Forelimb muscle (tissue), 1 donor: ENCODE results near the gene MARCHF10. TPM values are rescaled to one million over a fixed set of nuclear protein-coding genes. Genes with fewer than 3 reads are reported as not detected.

Source experiments
- DNase-seq: peaks from one replicate; pipeline ENCODE4 v3.0.0-alpha.2; 2013; ENCODE audit warnings: low read depth
- polyA plus RNA-seq: library from polyadenylated mRNA; unstranded; fragments of 120-200 nt; gene quantifications from one replicate; pipeline ENCODE4 v1.2.1, GENCODE V29; 2013; ENCODE audit not compliant: insufficient read length

Gene MARCHF10
- polyA plus RNA-seq, 1 donor = 0.77 TPM

DNA sequence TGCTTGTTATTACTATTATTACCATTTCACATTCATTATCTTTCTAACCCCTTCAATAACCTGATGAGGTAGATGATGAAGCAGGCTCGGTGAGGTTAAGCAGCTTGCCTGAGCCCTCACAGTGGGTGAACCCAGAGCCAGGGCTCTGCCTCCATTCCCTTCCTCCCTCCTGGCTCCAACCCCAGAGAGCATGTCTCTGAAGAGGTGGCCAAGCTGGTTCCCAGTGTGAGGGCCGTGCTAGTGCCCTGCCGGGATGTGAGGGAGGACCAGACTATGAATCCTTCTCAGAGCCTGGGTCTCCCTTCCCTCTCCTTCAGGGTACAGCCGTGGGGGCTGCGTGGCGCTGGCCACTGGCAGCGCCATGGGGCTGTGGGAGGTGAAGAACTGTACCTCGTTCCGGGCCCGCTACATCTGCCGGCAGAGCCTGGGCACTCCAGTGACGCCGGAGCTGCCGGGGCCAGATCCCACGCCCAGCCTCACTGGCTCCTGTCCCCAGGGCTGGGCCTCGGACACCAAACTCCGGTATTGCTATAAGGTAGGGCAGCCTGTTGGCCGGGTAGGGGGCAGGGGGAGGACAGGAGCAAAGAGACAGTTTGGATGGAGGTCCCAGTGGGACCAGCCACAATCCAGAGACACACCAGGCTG is 131.0 kb downstream of the MARCHF10 start:
- no peak for DNase-seq

DNA sequence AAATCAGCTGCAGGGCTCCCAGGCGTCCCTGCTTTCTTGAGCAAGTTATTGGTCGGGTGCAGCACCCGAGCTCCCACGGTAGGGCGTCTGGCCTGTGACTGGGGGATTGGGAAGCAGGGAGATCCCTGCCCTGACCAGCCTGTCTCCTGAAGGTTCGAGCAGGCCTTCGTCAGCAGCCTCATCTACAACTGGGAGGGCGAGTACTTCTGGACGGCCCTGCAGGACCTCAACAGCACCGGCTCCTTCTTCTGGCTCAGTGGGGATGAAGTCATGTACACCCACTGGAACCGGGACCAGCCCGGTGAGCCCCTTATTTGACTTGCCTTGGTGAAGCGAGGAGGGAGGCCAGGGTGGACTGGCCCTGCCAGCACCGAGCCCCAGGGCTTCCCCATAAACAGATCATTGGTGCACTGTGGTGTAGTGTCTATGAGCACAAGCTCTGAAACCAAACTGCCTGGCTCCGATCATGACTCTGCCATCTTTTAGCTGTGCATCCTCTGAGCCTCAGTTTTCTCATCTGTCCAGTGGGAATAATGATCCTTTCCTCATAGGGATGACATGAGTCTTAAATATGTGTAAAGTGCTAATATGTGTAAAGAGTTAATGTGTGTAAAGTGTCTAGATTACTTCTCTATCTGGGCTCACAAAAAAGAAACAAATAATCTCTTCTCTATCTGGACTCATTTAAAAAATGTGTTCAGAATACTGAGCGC is 131.7 kb downstream of the MARCHF10 start:
- no peak for DNase-seq

DNA sequence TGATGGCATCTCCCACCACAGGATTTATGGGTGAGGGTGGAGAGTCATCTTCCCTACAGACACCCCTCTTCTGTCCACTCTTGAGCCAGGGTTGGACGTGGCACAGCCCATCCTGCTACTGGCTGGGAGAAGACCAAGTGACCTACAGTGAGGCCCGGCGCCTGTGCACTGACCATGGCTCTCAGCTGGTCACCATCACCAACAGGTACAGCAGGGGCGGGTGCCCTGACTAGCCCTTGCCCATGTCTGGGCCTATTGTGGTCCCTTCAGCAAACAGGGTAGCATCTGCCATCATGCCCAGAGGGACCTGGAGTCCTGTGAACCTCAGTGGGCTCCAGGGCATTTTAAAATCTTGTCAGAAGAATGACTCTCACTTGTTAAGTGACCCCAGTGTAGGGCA is 132.4 kb downstream of the MARCHF10 start:
- DNase-seq = no peak

DNA sequence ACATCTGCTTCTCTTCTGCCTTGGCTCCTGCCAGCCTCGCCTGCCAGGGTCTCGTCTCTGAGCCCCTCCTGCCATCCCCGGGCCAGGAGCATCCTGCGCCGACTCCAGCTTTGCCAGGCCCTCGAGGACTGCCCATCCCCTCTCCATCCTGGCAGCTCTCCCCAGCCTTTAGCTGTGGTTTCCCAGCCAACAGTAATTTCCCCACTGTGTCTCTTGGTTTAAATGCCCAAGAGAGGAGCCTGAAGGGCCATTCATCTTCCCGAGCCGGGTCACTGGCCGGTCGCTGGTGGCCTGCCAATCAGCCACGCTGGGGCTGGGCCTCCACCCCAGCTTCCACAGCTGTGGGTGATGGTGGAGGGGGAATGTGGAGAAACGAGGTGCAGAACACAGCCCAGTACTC is 132.9 kb downstream of the MARCHF10 start:
- DNase-seq = no peak

DNA sequence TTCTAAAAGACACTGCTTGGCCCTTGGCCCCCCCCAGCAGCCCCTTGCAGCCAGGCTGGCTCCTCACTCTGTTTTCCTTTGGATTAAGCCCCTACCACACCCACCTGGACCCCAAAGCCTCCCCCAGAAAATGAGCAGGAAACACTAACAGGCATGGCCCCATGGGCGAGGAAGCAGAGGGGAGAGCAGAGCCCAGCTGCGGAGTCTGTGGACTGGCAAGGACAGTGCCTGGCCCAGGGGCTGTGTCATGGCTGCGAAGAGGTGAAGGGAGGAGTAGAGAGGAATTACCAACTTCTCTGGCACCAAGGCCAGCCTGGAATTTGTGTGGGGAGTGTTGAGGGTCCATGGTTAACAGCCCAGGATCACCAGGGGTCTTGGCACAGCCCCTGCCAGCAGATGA is 133.3 kb downstream of the MARCHF10 start:
- DNase-seq = no peak

DNA sequence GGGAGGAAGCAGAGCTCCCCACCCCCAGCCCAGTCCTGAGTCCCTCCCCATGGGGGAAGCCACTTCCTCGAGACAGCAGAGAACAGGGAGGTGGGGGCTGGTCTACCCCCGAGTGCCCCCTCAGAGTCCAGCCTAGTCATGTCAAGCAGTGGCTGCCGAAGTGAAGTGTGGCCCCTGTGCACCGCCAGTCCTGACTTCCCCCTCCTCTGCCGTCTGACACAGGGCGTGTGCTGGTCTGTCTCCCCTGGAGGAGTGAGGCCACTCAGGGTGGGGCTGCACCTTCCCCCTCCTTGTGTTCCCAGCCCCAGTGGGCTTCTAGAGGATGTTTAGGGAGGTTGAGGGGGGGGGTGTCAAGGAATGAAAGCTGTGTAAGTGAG is 133.8 kb downstream of the MARCHF10 start:
- DNase-seq = no peak

DNA sequence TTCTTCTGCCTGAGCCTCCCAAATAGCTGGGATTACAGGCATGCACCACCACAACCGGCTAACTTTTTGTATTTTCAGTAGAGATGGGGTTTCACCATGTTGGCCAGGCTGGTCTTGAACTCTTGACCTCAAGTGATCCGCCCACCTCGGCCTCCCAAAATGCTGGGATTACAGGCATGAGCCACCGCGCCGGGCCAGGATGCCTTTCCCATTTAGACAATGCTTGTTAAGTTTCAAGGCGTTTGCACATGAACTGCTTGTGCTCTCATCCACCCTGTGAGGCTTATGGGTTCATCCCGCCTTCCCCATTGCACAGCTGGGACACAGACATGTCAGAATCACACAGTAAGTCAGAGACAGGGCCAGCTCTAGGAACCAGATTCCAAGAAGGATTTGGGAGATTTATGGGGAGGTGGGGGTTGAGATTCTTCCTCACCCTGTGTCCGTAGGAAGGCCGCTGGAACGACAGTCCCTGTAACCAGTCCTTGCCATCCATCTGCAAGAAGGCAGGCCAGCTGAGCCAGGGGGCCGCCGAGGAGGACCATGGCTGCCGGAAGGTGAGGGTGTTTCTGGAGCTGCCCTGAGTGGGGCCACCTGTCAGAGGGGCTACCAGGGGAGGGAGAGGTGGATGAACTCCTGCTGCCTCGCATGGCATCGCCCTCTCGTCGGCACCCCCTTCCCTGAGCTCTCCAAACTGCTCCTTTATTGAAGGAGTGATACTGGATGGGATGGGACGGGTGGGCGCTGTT is 134.3 kb downstream of the MARCHF10 start:
- no peak for DNase-seq

DNA sequence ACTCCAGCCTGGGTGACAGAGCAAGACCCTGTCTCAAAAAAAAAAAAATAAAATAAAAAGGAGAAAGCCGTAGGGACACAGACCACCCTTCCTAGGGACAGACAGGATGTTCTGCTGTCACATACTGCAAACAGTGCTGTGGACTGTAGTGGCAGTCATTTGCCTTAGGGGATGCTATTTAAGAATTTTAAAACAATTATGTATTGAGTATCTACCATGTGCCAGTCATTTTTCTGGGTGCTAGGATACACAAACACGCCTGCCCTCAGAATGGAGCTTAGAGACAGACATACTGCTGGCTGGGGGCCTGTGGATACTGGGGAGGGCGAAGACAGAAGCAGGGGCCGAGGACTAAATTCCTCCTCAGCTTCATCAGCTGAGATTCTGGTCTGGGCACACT is 135.2 kb downstream of the MARCHF10 start:
- no peak for DNase-seq

DNA sequence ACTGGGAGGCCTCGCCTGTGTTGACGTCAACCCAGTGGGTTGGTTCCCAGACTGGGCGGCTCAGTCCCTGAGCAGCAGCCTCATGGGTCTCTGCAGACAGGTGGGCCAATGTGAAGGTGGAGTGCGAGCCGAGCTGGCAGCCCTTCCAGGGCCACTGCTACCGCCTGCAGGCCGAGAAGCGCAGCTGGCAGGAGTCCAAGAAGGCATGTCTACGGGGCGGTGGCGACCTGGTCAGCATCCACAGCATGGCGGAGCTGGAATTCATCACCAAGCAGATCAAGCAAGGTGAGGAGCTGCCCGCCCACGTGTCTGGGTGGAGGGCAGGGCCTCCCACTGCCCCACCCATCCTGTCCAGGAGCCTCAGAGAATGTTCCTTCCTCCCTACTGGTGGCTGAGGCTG is 136.6 kb downstream of the MARCHF10 start:
- no peak for DNase-seq

DNA sequence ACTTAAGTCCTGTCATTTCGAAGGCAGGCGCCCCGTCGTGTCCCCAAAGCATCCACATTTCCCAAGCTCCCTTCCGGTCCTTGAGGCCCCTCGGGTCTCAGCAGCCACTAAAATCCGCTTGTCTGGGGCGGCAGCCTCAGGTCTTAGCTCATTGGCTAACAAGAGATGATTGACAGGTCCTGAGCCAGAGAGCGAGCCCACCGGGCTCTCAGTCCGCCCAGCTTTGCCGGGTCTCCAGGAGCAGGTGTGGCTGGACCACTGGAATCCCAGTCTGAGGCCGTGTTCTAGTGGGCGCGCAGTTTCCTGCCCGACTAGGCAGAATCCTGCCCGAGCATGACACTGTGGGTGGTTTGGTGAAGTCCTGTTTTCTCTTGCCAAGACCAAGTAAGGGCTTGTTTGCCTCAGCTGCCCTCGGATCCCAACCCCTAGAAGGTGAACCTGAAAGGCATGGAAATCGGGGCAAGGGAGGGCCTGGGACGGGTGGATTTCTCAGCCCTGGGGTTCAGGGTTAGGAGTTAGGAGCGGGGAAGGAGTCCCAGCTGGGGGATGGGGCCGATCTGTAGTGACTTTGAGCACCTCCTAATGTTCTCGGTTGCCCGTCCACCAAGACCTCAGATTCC is 137.8 kb downstream of the MARCHF10 start:
- DNase-seq = no peak

DNA sequence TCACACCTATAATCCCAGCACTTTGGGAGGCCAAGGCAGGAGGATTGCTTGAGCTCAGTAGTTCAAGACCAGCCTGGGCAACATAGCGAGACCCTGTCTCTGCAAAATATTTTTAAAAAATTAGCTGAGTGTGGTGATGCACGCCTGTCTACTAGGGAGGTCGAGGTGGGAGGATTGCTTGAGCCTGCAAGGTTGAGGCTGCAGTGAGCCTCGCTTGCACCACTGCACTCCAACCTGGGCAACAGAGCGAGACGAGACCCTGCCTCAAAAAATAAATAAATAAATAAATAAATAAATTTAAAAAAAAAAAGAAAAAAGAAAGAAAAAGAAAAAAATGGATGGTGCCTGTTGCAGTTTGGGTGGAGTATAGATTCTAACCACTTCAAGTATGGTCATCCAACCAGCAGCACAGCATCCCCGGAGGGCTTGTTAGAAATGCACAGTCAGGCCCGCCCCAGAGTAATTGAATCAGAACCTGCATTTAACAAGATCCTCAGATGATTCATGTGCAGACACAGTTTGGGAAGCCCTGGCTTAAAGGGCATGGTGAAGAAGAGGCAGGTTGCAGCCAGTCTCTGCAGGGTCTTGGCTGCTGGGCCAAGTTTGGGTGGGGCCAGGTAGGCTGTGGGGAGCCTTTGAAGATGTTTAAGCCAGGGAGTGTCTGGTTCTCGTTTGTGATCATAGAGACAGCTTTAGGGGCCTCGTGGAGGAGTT is 139.9 kb downstream of the MARCHF10 start:
- no peak for DNase-seq

DNA sequence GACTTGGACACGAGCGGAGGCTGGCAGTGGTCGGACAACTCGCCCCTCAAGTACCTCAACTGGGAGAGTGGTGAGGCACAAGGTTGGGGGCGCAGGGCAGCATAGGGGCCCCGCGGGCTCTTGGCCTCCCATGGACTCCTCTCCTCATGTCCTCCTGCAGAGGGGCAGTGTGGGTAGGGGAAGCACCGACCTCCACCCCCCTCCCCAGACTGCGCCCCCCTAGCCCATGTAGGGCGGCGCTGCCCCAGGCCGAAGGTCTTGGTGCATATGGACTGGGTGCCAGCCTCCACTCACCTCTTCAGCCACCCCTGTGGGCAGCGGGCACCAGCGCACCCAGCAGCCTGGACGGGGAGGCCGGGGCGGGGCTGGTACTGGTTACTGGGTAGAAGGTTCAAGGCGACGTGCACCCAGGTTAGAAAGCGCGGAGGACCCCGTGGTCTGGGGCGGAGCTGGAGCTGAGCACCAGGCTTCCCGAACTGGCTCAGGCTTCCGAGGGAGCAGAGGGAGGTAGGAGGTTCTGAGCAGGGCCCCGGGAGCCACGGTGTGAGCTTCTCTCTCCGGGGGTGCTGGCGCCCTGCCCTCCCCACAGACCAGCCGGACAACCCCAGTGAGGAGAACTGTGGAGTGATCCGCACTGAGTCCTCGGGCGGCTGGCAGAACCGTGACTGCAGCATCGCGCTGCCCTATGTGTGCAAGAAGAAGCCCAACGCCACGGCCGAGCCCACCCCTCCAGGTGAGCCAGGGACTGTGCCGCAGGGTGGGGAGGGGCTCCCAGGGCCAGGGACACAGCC is 141.1 kb downstream of the MARCHF10 start:
- no peak for DNase-seq

DNA sequence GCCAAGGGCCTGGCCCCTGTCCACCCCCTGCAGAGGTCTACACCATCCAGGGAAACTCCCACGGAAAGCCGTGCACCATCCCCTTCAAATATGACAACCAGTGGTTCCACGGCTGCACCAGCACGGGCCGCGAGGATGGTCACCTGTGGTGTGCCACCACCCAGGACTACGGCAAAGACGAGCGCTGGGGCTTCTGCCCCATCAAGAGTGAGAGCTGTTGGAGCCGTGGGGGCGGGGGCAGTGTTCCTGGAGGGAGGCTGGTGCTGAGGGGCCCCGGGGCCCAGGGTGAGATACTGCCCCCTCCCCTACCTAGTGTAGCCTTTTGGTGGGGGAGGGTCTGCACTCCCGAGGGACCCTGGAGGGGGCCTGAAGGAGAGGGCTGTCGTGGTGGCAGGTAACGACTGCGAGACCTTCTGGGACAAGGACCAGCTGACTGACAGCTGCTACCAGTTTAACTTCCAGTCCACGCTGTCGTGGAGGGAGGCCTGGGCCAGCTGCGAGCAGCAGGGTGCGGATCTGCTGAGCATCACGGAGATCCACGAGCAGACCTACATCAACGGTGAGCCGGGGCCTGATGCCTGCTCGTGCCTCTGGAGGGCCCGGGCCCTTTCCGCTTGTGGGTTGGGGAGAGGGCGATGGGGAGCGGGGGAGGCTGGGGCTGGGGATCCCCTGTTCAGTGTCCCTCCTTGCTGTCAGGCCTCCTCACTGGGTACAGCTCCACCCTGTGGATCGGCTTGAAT is 141.9 kb downstream of the MARCHF10 start:
- DNase-seq = no peak

DNA sequence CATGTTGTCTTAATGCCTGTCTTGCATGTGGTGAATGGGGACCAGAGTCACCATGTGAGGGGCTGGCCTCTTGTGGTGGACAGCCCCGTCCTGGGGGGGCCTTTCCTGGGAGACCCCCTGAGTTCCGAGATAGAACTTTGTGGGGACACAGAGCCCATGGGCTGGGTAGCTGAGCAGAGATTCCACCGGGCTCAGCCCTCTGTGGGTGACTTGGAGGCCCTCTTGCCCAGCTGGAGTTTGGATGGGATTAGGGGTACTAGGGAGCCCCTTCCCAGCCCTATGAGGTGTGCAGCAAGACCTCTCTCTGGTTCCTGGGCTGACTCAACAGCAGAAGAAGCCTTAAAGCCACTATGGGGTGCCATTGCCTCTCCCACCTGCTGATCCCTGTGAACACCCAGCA is 142.5 kb downstream of the MARCHF10 start:
- no peak for DNase-seq

DNA sequence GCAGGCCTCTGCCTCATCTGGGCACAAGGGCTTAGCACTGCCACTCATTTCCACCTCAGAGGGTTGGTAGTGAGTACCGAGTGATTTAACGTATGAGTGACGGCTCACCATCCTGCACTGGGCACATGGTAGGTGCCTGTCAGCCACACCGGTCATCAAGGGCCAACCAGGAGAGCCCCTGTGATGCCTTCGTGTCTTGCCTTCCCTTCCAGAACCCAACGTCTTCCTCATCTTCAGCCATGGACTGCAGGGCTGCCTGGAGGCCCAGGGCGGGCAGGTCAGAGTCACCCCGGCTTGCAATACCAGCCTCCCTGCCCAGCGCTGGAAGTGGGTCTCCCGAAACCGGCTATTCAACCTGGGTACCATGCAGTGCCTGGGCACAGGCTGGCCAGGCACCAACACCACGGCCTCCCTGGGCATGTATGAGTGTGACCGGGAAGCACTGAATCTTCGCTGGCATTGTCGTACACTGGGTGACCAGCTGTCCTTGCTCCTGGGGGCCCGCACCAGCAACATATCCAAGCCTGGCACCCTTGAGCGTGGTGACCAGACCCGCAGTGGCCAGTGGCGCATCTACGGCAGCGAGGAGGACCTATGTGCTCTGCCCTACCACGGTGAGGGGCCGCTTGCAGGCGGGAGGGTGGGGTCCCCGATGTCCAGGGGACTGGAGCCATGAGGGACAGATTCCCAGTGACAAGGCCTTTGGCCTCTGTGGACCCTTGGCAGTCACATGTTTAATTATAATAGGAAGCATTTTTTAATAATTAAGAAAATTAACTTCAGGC is 143.6 kb downstream of the MARCHF10 start:
- DNase-seq = no peak

DNA sequence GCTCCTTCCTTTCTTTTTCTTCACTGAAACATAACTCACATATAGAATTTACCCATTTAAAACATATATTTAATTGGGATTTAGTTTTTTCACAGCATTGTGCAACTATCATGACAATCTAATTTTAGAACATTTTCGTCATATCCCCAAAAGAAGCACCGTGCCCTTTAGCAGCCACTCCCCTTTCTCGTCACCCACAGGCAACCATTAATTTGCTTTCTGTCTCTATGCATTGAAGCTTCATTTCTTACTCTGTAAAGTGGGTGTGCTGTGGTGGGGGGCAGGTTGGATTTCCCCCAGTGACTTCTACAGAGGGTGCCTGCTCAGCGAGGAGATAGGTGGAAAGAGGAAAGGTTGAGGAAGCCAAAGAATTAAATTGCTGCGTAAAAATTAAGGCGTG is 144.8 kb downstream of the MARCHF10 start:
- no peak for DNase-seq

DNA sequence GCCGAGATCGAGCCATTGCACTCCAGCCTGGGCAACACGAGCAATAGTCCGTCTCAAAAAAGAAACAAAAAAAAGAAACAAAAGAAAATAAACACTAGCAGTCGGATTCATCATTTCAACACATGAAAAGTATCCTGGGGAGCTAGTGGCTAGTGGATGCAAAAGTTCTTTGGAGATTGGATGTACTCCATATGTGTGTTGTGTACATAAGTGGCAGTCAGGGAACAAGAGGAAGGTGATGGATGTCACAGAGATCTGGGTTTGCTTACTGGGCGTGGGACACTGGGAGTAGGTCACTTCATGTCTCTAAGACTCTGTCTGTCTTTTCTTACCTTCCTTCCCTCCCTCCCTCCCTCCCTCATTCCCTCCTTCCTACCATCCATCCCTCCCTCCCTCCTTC is 145.3 kb downstream of the MARCHF10 start:
- DNase-seq = no peak

DNA sequence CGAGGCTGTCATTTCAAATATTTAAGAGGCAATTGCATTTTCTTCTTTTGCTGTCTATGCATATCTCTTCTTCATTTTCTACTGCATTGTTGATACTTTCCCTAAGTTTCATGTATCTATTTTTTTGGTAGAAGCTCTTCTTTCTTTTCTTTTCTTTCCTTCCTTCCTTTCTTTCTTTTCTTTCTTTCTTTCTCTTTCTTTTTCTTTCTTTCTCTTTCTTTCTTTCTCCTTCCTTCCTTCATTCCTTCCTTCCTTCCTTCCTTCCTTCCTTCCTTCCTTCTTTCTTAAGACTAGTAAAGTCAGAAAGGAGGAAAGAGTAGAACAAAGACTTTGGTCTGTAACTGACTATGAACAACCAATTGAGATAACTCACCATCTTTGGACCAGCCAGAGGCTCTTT is 146.8 kb downstream of the MARCHF10 start:
- no peak for DNase-seq

DNA sequence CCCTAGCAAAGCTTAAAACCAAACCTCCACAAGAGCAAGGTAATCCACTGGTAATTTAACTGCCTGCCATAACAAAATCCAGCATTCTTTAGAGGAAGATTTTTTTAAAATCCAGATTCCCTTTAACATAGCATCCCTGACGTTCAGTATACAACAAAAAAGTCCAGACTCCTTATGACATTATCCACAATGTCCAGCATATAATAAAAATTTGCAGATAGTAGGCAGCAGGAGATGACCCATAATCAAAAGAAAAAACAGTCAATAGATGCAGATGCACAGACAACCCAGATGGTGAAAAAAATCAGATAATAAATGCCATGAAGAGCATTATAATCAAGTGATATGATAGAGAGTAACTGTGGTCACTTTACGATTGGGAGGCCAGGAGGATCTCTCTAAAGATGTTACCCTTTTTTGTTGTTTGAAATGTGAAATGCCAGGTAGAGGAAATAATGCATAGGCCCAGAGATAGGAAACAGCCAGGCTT is 147.4 kb downstream of the MARCHF10 start:
- DNase-seq = no peak
